ENCODE data around the gene CACNA1C.

Gene CACNA1C

GRCh38 chr12:2108166-2108565 is 55.4 kb downstream of the CACNA1C start:
- Histone ChIP-seq H3K27me3 (ENCODE audit: insufficient read depth, low read length, poor library complexity) (no peaks in the 10 kb centered on the region), H4K20me1 (ENCODE audit: insufficient read depth, low read length) (peaks cover 3% of the 10 kb centered on the region), H3K4me3 (ENCODE audit: low read depth in 1 of 2, low read length in 2 of 2) (no peak overlapping the region), H3K36me3 (ENCODE audit: insufficient read depth, low read length) (no peaks in the 10 kb centered on the region), H3K4me2 (ENCODE audit: insufficient read depth, low read length) (no peak overlapping the region), H3K79me2 (ENCODE audit: insufficient read depth, low read length) (no peaks in the 10 kb centered on the region), H3K9me3 (ENCODE audit: insufficient read depth, low read length, severe bottlenecking) (no peaks in the 10 kb centered on the region), H3K9ac (ENCODE audit: low read depth, low read length) (no peak overlapping the region), H3K27ac (ENCODE audit: low read length) (no peak overlapping the region), H3K4me1 (ENCODE audit: insufficient read depth, low read length) (no peaks in the 10 kb centered on the region), H2AFZ (ENCODE audit: low read depth, low read length) (no peak overlapping the region)
- no peak for TF ChIP-seq EZH2 (IDR thresholded peaks at IDR 0.05; ENCODE audit: borderline replicate concordance, low read depth, low read length, severe bottlenecking)
- no peak for ATAC-seq (ENCODE audit: insufficient read depth, low read depth)
- DNase-seq, result no peak

- Histone ChIP-seq H3K4me3 (ENCODE audit: low read depth in 1 of 2, low read length in 2 of 2) (no peak overlapping the region), H4K20me1 (ENCODE audit: insufficient read depth, low read length) (peaks cover 3% of the 10 kb centered on the region), H3K79me2 (ENCODE audit: insufficient read depth, low read length) (no peaks in the 10 kb centered on the region), H3K27me3 (ENCODE audit: insufficient read depth, low read length, poor library complexity) (no peaks in the 10 kb centered on the region), H3K27ac (ENCODE audit: low read length) (no peak overlapping the region), H3K4me1 (ENCODE audit: insufficient read depth, low read length) (no peaks in the 10 kb centered on the region), H3K9ac (ENCODE audit: low read depth, low read length) (no peak overlapping the region), H3K36me3 (ENCODE audit: insufficient read depth, low read length) (no peaks in the 10 kb centered on the region), H2AFZ (ENCODE audit: low read depth, low read length) (no peak overlapping the region), H3K9me3 (ENCODE audit: insufficient read depth, low read length, severe bottlenecking) (no peaks in the 10 kb centered on the region), H3K4me2 (ENCODE audit: insufficient read depth, low read length) (no peak overlapping the region)
- no peak for DNase-seq
- no peak for TF ChIP-seq CTCF (IDR thresholded peaks at IDR 0.05; ENCODE audit: borderline replicate concordance, extremely low read depth, low read length, poor library complexity, severe bottlenecking)
- no peak for TF ChIP-seq EZH2 (IDR thresholded peaks at IDR 0.05; ENCODE audit: borderline replicate concordance, low read depth, low read length, severe bottlenecking)
- ATAC-seq (ENCODE audit: insufficient read depth, low read depth), result no peak
Observed at GRCh38 chr12:2108975-2109671, 56.3 kb downstream of the CACNA1C start.

- Histone ChIP-seq H3K79me2 (ENCODE audit: insufficient read depth, low read length) (no peaks in the 10 kb centered on the region), H3K4me3 (ENCODE audit: low read depth in 1 of 2, low read length in 2 of 2) (no peak overlapping the region), H3K27me3 (ENCODE audit: insufficient read depth, low read length, poor library complexity) (no peaks in the 10 kb centered on the region), H3K4me2 (ENCODE audit: insufficient read depth, low read length) (no peak overlapping the region), H3K4me1 (ENCODE audit: insufficient read depth, low read length) (no peaks in the 10 kb centered on the region), H3K9ac (ENCODE audit: low read depth, low read length) (no peak overlapping the region), H2AFZ (ENCODE audit: low read depth, low read length) (no peak overlapping the region), H4K20me1 (ENCODE audit: insufficient read depth, low read length) (peaks cover 3% of the 10 kb centered on the region), H3K36me3 (ENCODE audit: insufficient read depth, low read length) (no peaks in the 10 kb centered on the region), H3K9me3 (ENCODE audit: insufficient read depth, low read length, severe bottlenecking) (no peaks in the 10 kb centered on the region), H3K27ac (ENCODE audit: low read length) (no peak overlapping the region)
- TF ChIP-seq EZH2 (IDR thresholded peaks at IDR 0.05; ENCODE audit: borderline replicate concordance, low read depth, low read length, severe bottlenecking) (no peak), CTCF (IDR thresholded peaks at IDR 0.05; ENCODE audit: borderline replicate concordance, extremely low read depth, low read length, poor library complexity, severe bottlenecking) (no peak)
- no peak for DNase-seq
- no peak for ATAC-seq (ENCODE audit: insufficient read depth, low read depth)
Observed at GRCh38 chr12:2110127-2110526, 57.3 kb downstream of the CACNA1C start.

GRCh38 chr12:2110849-2111566 is 58.2 kb downstream of the CACNA1C start:
- no peaks in the 10 kb centered on the region for H3K9me3 ChIP-seq (ENCODE audit: insufficient read depth, low read length, severe bottlenecking)

More at GRCh38 chr12:2110849-2111566, 58.2 kb downstream of the CACNA1C start:
- no peak for TF ChIP-seq EZH2 (IDR thresholded peaks at IDR 0.05; ENCODE audit: borderline replicate concordance, low read depth, low read length, severe bottlenecking)
- no peak for TF ChIP-seq CTCF (IDR thresholded peaks at IDR 0.05; ENCODE audit: borderline replicate concordance, extremely low read depth, low read length, poor library complexity, severe bottlenecking)
- Histone ChIP-seq H3K27me3 (ENCODE audit: insufficient read depth, low read length, poor library complexity) (no peaks in the 10 kb centered on the region), H3K4me1 (ENCODE audit: insufficient read depth, low read length) (no peaks in the 10 kb centered on the region), H3K36me3 (ENCODE audit: insufficient read depth, low read length) (no peaks in the 10 kb centered on the region), H3K4me3 (ENCODE audit: low read depth in 1 of 2, low read length in 2 of 2) (no peak overlapping the region), H3K4me2 (ENCODE audit: insufficient read depth, low read length) (no peak overlapping the region), H2AFZ (ENCODE audit: low read depth, low read length) (no peak overlapping the region), H4K20me1 (ENCODE audit: insufficient read depth, low read length) (peaks cover 3% of the 10 kb centered on the region), H3K27ac (ENCODE audit: low read length) (no peak overlapping the region), H3K9ac (ENCODE audit: low read depth, low read length) (no peak overlapping the region), H3K79me2 (ENCODE audit: insufficient read depth, low read length) (no peaks in the 10 kb centered on the region)
- DNase-seq, result no peak
- no peak for ATAC-seq (ENCODE audit: insufficient read depth, low read depth)

All from DND-41 (cell line).